A549 (cell line): ENCODE measurements around the gene SARS1.

Experiments
- BHLHE40 ChIP-seq: IDR thresholded peaks from 2 replicates; pipeline ENCODE4 v1.6.1; 2012; ENCODE audit warnings: low read depth, low read length, inconsistent platforms
- CHD2 ChIP-seq: fragments of 150-350 bp; IDR thresholded peaks from 2 replicates; pipeline ENCODE4 v1.6.1; 2014; ENCODE audit warnings: low read length; ENCODE audit not compliant: partially characterized antibody
- CTCF ChIP-seq: fragments of >200 bp; sonication (Bioruptor Twin); formaldehyde crosslinking; IDR thresholded peaks from 3 replicates; pipeline ENCODE4 v1.5.1; 2016
- HOXB13 ChIP-seq: fragments of 250-450 bp; sonication (Bioruptor Pico); IDR thresholded peaks from 2 replicates; pipeline ENCODE4 v1.5.0; 2020; ENCODE audit warnings: low read depth, mild to moderate bottlenecking, moderate library complexity
- JUN ChIP-seq, 2 experiments: fragments of >200 bp; sonication (Bioruptor Twin); formaldehyde crosslinking; IDR thresholded peaks; 2 replicates in 1 of 2; 3 replicates in 1 of 2; pipeline ENCODE4 v1.6.1; 2016 to 2017
- POLR2A ChIP-seq: IDR thresholded peaks from 2 replicates; pipeline ENCODE4 v1.6.1; 2012; ENCODE audit warnings: mild to moderate bottlenecking, low read length

- TF ChIP-seq JUN (IDR thresholded peaks at IDR 0.05), result no peak
- no peak for TF ChIP-seq HOXB13 (CRISPR knock-in tag)
- TF ChIP-seq CHD2, result no peak
- no peak for TF ChIP-seq POLR2A
- TF ChIP-seq CTCF, result peak; percentile 34
- no peak for TF ChIP-seq BHLHE40
Observed at GRCh38 chr1:109239409-109240068, 25.8 kb downstream of the SARS1 start.
